ENCODE data around the gene MTRF1. TPM values are rescaled to one million over a fixed set of nuclear protein-coding genes. Genes with fewer than 3 reads are reported as not detected.

The MTRF1 gene
- total RNA-seq, 1 experiment from 2014 or later, result 18.0 TPM

Other genes starting within 250 kb of the MTRF1 start
- 6.9 and 8.8 TPM in 2 replicates for gene ELF1, start 244.3 kb downstream of the MTRF1 start, total RNA-seq (2014; rRNA removed; shearing (Covaris generic))
- 10.6 and 11.9 TPM in 2 replicates for gene WBP4, start 202.1 kb downstream of the MTRF1 start, total RNA-seq (2014; rRNA removed; shearing (Covaris generic))
- 10.3 and 11.6 TPM in 2 replicates for gene KBTBD6, start 130.8 kb downstream of the MTRF1 start, total RNA-seq (2014; rRNA removed; shearing (Covaris generic))
- 5.8 and 6.8 TPM in 2 replicates for gene KBTBD7, start 69.0 kb downstream of the MTRF1 start, total RNA-seq (2014; rRNA removed; shearing (Covaris generic))
- gene NAA16, start 47.7 kb upstream of the MTRF1 start, total RNA-seq (2014; rRNA removed; shearing (Covaris generic)), result 12.1 and 16.9 TPM in 2 replicates
- gene RGCC, start 194.0 kb upstream of the MTRF1 start, total RNA-seq (2014; rRNA removed; shearing (Covaris generic)), result not detected in 2 replicates